K562 (cell line): ENCODE measurements around the gene IFNGR2. TPM values are rescaled to one million over a fixed set of nuclear protein-coding genes. Genes with fewer than 3 reads are reported as not detected.

Source experiments
- ATAC-seq: fragments of 200-7000 bp; cut with Tn5 transposase; 3 replicates; pipeline ENCODE4 v1.9.1; 2020; ENCODE audit warnings: moderate library complexity
- BruUV-seq: library from RNA; stranded (reverse); fragments of 400-500 nt; replicated peaks from 2 replicates; lab custom pipeline; 2021; lab: Mats Ljungman, UMichigan
- CTCF ChIA-PET: fragments of 300-600 bp; formaldehyde crosslinking; extraction: SDS; loops from one replicate; lab custom pipeline; 2021; ENCODE audit warnings: low intra/inter-chr PET ratio; lab: Yijun Ruan, JAX
- POLR2A ChIA-PET: fragments of 300-600, 350-650 bp; sonication (Branson Sonifier 250); formaldehyde crosslinking; extraction: SDS; loops from one replicate; lab custom pipeline; 2021; ENCODE audit warnings: antibody characterized with exemption, inconsistent platforms; lab: Yijun Ruan, JAX
- DNase-seq, 4 experiments: peaks; one replicate each; pipeline versions ENCODE4 v3.0.0 to v3.0.0-alpha.2; 2011 to 2018; ENCODE audit warnings: low spot score in 3 of 4, mixed read lengths in 3 of 4; ENCODE audit errors: extremely low read depth in 1 of 4
- FAIRE-seq: peaks from 2 replicates; lab custom pipeline; 2011; peaks lifted over from hg19 to GRCh38; lab: Jason Lieb, UNC
- H2AFZ ChIP-seq: 2 replicates; pipeline ENCODE4 v1.6.0; 2011; ENCODE audit warnings: low read depth, low read length, control low read depth, inconsistent platforms
- H3K27ac ChIP-seq: fragments of 200-600 bp; 3 replicates; pipeline ENCODE4 v1.8.0; 2011; ENCODE audit warnings: low read depth, mild to moderate bottlenecking, control low read depth, inconsistent platforms, low read length, moderate library complexity, mixed read lengths; ENCODE audit errors: extremely low read depth
- H3K27me3 ChIP-seq, 2 experiments: fragments of 300-600 bp in 1 of 2; 2 replicates in 1 of 2; 3 replicates in 1 of 2; pipeline versions ENCODE4 v1.6.0 to v1.8.0; 2011; ENCODE audit warnings: inconsistent platforms in 2 of 2, low read length in 2 of 2, mild to moderate bottlenecking in 1 of 2, mixed read lengths in 1 of 2, moderate library complexity in 1 of 2; ENCODE audit not compliant: control insufficient read depth in 2 of 2, insufficient read depth in 2 of 2
- H3K36me3 ChIP-seq: fragments of 300-600 bp; 3 replicates; pipeline ENCODE4 v1.8.0; 2011; ENCODE audit warnings: mild to moderate bottlenecking, low read length, inconsistent platforms; ENCODE audit not compliant: control insufficient read depth, insufficient read depth
- H3K4me1 ChIP-seq, 2 experiments: fragments of 200-600 bp in 1 of 2; replicated peaks in 1 of 2; 2 replicates in 1 of 2; 3 replicates in 1 of 2; pipeline versions ENCODE4 v1.5.1 to v1.8.0; 2011; ENCODE audit warnings: inconsistent platforms in 2 of 2, low read length in 2 of 2, mild to moderate bottlenecking in 1 of 2, mixed read lengths in 1 of 2, moderate library complexity in 1 of 2; ENCODE audit not compliant: control insufficient read depth in 2 of 2, insufficient read depth in 2 of 2
- H3K4me2 ChIP-seq: 2 replicates; pipeline ENCODE4 v1.6.1; 2011; ENCODE audit warnings: low read length, control low read depth, inconsistent platforms, mixed read lengths; ENCODE audit not compliant: insufficient read depth
- H3K4me3 ChIP-seq: fragments of 200-600 bp; sonication (generic), shearing (Covaris generic); 2 replicates; pipeline ENCODE4 v1.5.1; 2016; ENCODE audit warnings: control low read depth, inconsistent platforms
- H3K79me2 ChIP-seq: fragments of 200-600 bp; 3 replicates; pipeline ENCODE4 v1.8.0; 2011; ENCODE audit warnings: low read length, inconsistent platforms; ENCODE audit not compliant: control insufficient read depth, insufficient read depth
- H3K9ac ChIP-seq, 2 experiments: 2 replicates each; pipeline versions ENCODE4 v1.6.0 to v1.6.1; 2011; ENCODE audit warnings: low read depth in 2 of 2, low read length in 2 of 2, control low read depth in 1 of 2, inconsistent platforms in 1 of 2, mild to moderate bottlenecking in 1 of 2, mixed read lengths in 1 of 2; ENCODE audit not compliant: insufficient read depth in 1 of 2
- H3K9me1 ChIP-seq: one replicate; pipeline ENCODE4 v1.6.0; 2011; ENCODE audit warnings: inconsistent platforms, mild to moderate bottlenecking, low read length, moderate library complexity; ENCODE audit not compliant: control insufficient read depth, insufficient read depth
- H3K9me3 ChIP-seq: replicated peaks from 2 replicates; pipeline ENCODE4 v1.5.1; 2011; ENCODE audit warnings: low read depth, low read length, inconsistent platforms; ENCODE audit not compliant: control insufficient read depth, insufficient read depth
- H4K20me1 ChIP-seq: replicated peaks from 2 replicates; pipeline ENCODE4 v1.6.1; 2011; ENCODE audit warnings: low read length, inconsistent platforms, mixed read lengths; ENCODE audit not compliant: control insufficient read depth, insufficient read depth
- ATF4 ChIP-seq: fragments of 450-650 bp; formaldehyde crosslinking; IDR thresholded peaks from 2 replicates; pipeline ENCODE4 v1.4.0; 2022; ENCODE audit warnings: mild to moderate bottlenecking, moderate library complexity
- E4F1 ChIP-seq: fragments of 250-450 bp; sonication (Bioruptor Pico); IDR thresholded peaks from 2 replicates; pipeline ENCODE4 v1.5.0; 2021; ENCODE audit warnings: mild to moderate bottlenecking, borderline replicate concordance
- EZH2 ChIP-seq: IDR thresholded peaks from 2 replicates; pipeline ENCODE4 v1.6.1; 2012; ENCODE audit warnings: low read depth, mild to moderate bottlenecking, inconsistent platforms, low read length, borderline replicate concordance
- FIP1L1 ChIP-seq: fragments of 200-400 bp; formaldehyde crosslinking; IDR thresholded peaks from 2 replicates; pipeline ENCODE4 v1.6.1; 2018; ENCODE audit warnings: mild to moderate bottlenecking, low read depth, low read length; ENCODE audit not compliant: poor library complexity, severe bottlenecking
- HDAC6 ChIP-seq: IDR thresholded peaks from 2 replicates; pipeline ENCODE4 v1.6.1; 2012; ENCODE audit warnings: low read depth, mild to moderate bottlenecking, control low read depth, inconsistent platforms, low read length, moderate library complexity
- MLLT1 ChIP-seq, 2 experiments: fragments of 450-650 bp; IDR thresholded peaks; 2 replicates each; pipeline ENCODE4 v1.6.1; 2016
- SUPT5H ChIP-seq: fragments of 450-650 bp; IDR thresholded peaks from 2 replicates; pipeline ENCODE4 v1.6.1; 2016
- TARDBP ChIP-seq: fragments of 450-650 bp; IDR thresholded peaks from 2 replicates; pipeline ENCODE4 v1.6.1; 2016
- TCF7L2 ChIP-seq: fragments of 150-350 bp; IDR thresholded peaks from 2 replicates; pipeline ENCODE4 v1.6.1; 2016; ENCODE audit warnings: low read depth, mild to moderate bottlenecking, low read length, moderate library complexity
- ZFP30 ChIP-seq: fragments of 250-450 bp; sonication (Bioruptor Pico); IDR thresholded peaks from 2 replicates; pipeline ENCODE4 v1.8.0; 2022; ENCODE audit warnings: moderate library complexity, mild to moderate bottlenecking, inconsistent platforms, borderline replicate concordance
- ZKSCAN8 ChIP-seq: fragments of 200-800 bp; sonication (Bioruptor generic); IDR thresholded peaks from 2 replicates; pipeline ENCODE4 v1.6.1; 2016; ENCODE audit warnings: missing genetic modification characterization, missing compliant biosample characterization
- ZNF445 ChIP-seq: fragments of 250-450 bp; sonication (Bioruptor Pico); IDR thresholded peaks from 2 replicates; pipeline ENCODE4 v1.4.0; 2020; ENCODE audit warnings: low read depth, mild to moderate bottlenecking, moderate library complexity
- ZNF561 ChIP-seq: fragments of 450-650 bp; formaldehyde crosslinking; conservative IDR thresholded peaks from 2 replicates; pipeline ENCODE4 v1.4.0; 2020; ENCODE audit warnings: mild to moderate bottlenecking, moderate library complexity
- WGBS: fragments of 100-300 bp; shearing (Covaris generic); methylation state at CpG from one replicate; pipeline ENCODE4 v1.1.6; 2016; ENCODE audit warnings: low coverage, mixed read lengths; ENCODE audit not compliant: insufficient coverage; ENCODE audit errors: missing lambda C conversion rate; 5-methylcytosine and 5-hydroxymethylcytosine counted together
- in situ Hi-C: fragments of 300-500 bp; cut with MboI; formaldehyde crosslinking; loops from 4 replicates; pipeline ENCODE4 v1.15.0; 2018; ENCODE audit warnings: inconsistent platforms, mixed read lengths
- intact Hi-C: fragments of 100-400 bp; cut with micrococcal nuclease; formaldehyde crosslinking; loops from 2 replicates; pipeline ENCODE4 v1.14.2; 2022
- polyA plus RNA-seq, 8 experiments: library from polyadenylated mRNA; depleted of rRNA in 4 of 8; stranded (reverse) in 5 of 8; unstranded in 3 of 8; fragments of >200 nt; fragmentation: Nextera tagmentation in 2 of 8; fragmentation: Illumina TruSeq in 1 of 8; extraction: Ambion mirVana in 2 of 8; extraction: Trizol in 1 of 8; gene quantifications; 2 replicates each; pipeline versions ENCODE4 v1.2.1 to v1.2.3, GENCODE V29; 2011 to 2014; ENCODE audit warnings: inconsistent platforms in 1 of 8, missing spikeins in 1 of 8
- total RNA-seq, 7 experiments: library from RNA; depleted of rRNA in 6 of 7; stranded (reverse); fragments of >200 nt in 6 of 7; fragmentation: Illumina TruSeq in 2 of 7; extraction: Trizol in 2 of 7; gene quantifications; 2 replicates each; pipeline versions ENCODE4 v1.2.1 to v1.2.3, GENCODE V29; 2011 to 2021; ENCODE audit warnings: low replicate concordance in 1 of 7

IFNGR2 gene
- total and polyA plus RNA-seq, 9 of the 15 experiments (the other 6 are each of a cell fraction or from before 2014, with no cell fraction given), result 6.7 to 58.0 (median 28.5) TPM

GRCh38 chr21:33362044-33362555 lies 41.1 kb upstream of the IFNGR2 start:
- no peaks in the 10 kb centered on the region for H3K36me3 ChIP-seq
- ChIA-PET POLR2A (interaction anchor here (0.7 to 2.0 kb wide), 8 partner anchors 9 to 134 kb away, joined by 3 to 12 read pairs (median 5); partner anchors contain the start of genes IFNAR1 and IL10RB), CTCF (interaction anchor here (0.9 to 2.2 kb wide), 3 partner anchors 14 to 162 kb away, joined by 3 to 14 read pairs (median 11); no protein-coding TSS in a partner anchor)
- H3K4me2 ChIP-seq, result peak overlapping the region; percentile 81
- no peak overlapping the region for H3K27ac ChIP-seq
- in situ Hi-C loops, result no loop called here
- H3K9me3 ChIP-seq, result peaks cover 8% of the 10 kb centered on the region
- H3K79me2 ChIP-seq, result no peaks in the 10 kb centered on the region
- DNase-seq (peak in 2 of 4 experiments; percentile 22 to 59), FAIRE-seq (peak; percentile 49), ATAC-seq (peak; percentile 51)
- intact Hi-C loops, result loop anchor here (5.0 kb wide), 2 partner anchors 95 to 245 kb away; partner anchors contain the start of gene IL10RB
- WGBS, result 32% methylated on average over 12 of the region's 12 CpGs
- H3K27me3 ChIP-seq, result no peaks in the 10 kb centered on the region
- no TSS peak for BruUV-seq
- peaks cover 9 to 20% of the 10 kb centered on the region in 2 experiments; a peak in 3 of 5 replicates for H3K4me1 ChIP-seq
- H3K9me1 ChIP-seq, result no peaks in the 10 kb centered on the region
- H3K9ac ChIP-seq, result no peak overlapping the region
- H3K4me3 ChIP-seq, result peak overlapping the region; percentile 23
- H4K20me1 ChIP-seq, result no peaks in the 10 kb centered on the region
- peak overlapping the region; percentile 83 for H2AFZ ChIP-seq
- TF ChIP-seq TARDBP (no peak), ZKSCAN8 (CRISPR knock-in tag) (no peak), MLLT1 (IDR thresholded peaks at IDR 0.05) (0 out of 4 replicates have a peak, but pooled peaks of 1 of the 2 experiments have one; percentile 29), ATF4 (CRISPR knock-in tag) (no peak), SUPT5H (peak; percentile 69), ZNF561 (CRISPR knock-in tag) (0 out of 2 replicates have a peak, but pooled peaks have one; percentile 30), EZH2 (no peak), HDAC6 (no peak), TCF7L2 (no peak), FIP1L1 (no peak), ZNF445 (CRISPR knock-in tag) (0 out of 2 replicates have a peak, but pooled peaks have one; percentile 50), ZFP30 (CRISPR knock-in tag) (0 out of 2 replicates have a peak, but pooled peaks have one; percentile 10), E4F1 (no peak)
